ENCODE data around the gene SYNE2. TPM values are rescaled to one million over a fixed set of nuclear protein-coding genes. Genes with fewer than 3 reads are reported as not detected.

The SYNE2 gene
- total RNA-seq, 1 donor from 2014 or later = 5.7 TPM

DNA sequence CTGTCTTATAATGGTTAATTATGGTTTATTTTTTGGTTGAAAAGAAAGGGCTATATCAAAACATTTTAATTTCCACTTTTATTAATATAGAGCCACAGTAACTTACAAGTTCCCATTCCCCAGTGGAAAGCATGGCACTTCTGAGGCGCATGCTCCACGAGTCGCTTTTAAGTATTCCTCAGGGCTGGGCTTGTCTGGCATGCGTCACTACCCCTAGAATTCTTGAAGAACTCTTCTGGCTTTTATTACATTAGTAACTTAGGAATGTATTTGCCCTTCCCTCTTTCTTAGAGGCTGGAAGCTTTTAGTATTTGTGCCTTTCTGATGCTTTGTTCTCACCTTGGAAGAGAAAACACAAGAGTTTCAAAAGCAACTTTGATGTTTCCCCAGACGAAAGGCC, 360.3 kb downstream of the SYNE2 start:
- no peak for FAIRE-seq
- DNase-seq (ENCODE audit: low read depth) = peak; percentile 27
- Histone ChIP-seq H2AFZ (ENCODE audit: low read depth, low read length) (no peak overlapping the region), H3K9me3 (ENCODE audit: insufficient read depth, low read depth, low read length) (no peaks in the 10 kb centered on the region), H3K27ac (ENCODE audit: low read depth, low read length) (no peak overlapping the region), H3K27me3 (ENCODE audit: insufficient read depth, low read length) (no peaks in the 10 kb centered on the region), H3K36me3 (ENCODE audit: insufficient read depth, low read length) (peaks cover 2% of the 10 kb centered on the region), H3K4me2 (ENCODE audit: low read length) (no peak overlapping the region), H3K79me2 (ENCODE audit: insufficient read depth, low read length) (no peaks in the 10 kb centered on the region), H4K20me1 (ENCODE audit: insufficient read depth, low read length) (no peaks in the 10 kb centered on the region), H3K9ac (ENCODE audit: low read length) (no peak overlapping the region), H3K4me3 (ENCODE audit: insufficient read depth, low read depth, low read length) (no peak overlapping the region), H3K4me1 (ENCODE audit: insufficient read depth, low read length) (no peaks in the 10 kb centered on the region)
- TF ChIP-seq, protein P1, sequence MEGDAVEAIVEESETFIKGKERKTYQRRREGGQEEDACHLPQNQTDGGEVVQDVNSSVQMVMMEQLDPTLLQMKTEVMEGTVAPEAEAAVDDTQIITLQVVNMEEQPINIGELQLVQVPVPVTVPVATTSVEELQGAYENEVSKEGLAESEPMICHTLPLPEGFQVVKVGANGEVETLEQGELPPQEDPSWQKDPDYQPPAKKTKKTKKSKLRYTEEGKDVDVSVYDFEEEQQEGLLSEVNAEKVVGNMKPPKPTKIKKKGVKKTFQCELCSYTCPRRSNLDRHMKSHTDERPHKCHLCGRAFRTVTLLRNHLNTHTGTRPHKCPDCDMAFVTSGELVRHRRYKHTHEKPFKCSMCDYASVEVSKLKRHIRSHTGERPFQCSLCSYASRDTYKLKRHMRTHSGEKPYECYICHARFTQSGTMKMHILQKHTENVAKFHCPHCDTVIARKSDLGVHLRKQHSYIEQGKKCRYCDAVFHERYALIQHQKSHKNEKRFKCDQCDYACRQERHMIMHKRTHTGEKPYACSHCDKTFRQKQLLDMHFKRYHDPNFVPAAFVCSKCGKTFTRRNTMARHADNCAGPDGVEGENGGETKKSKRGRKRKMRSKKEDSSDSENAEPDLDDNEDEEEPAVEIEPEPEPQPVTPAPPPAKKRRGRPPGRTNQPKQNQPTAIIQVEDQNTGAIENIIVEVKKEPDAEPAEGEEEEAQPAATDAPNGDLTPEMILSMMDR (IDR thresholded peaks at IDR 0.05; ENCODE audit: insufficient read depth, low read depth, low read length) = no peak
- TF ChIP-seq EZH2 (IDR thresholded peaks at IDR 0.05; ENCODE audit: insufficient read depth, low read length) = no peak
- peaks cover 4% of the 10 kb centered on the region for H3K27me3 Mint-ChIP-seq (ENCODE audit: low read depth, unreplicated experiment)
- peak overlapping the region; percentile 34 for H3K27ac Mint-ChIP-seq (ENCODE audit: unreplicated experiment)
- peaks cover 3% of the 10 kb centered on the region for H3K36me3 Mint-ChIP-seq (ENCODE audit: low read depth, unreplicated experiment)
- no peak overlapping the region for H3K4me3 Mint-ChIP-seq (ENCODE audit: unreplicated experiment)
- H3K9me3 Mint-ChIP-seq (ENCODE audit: unreplicated experiment) = no peaks in the 10 kb centered on the region
- H3K4me1 Mint-ChIP-seq (ENCODE audit: low read depth, unreplicated experiment) = peaks cover 28% of the 10 kb centered on the region

DNA sequence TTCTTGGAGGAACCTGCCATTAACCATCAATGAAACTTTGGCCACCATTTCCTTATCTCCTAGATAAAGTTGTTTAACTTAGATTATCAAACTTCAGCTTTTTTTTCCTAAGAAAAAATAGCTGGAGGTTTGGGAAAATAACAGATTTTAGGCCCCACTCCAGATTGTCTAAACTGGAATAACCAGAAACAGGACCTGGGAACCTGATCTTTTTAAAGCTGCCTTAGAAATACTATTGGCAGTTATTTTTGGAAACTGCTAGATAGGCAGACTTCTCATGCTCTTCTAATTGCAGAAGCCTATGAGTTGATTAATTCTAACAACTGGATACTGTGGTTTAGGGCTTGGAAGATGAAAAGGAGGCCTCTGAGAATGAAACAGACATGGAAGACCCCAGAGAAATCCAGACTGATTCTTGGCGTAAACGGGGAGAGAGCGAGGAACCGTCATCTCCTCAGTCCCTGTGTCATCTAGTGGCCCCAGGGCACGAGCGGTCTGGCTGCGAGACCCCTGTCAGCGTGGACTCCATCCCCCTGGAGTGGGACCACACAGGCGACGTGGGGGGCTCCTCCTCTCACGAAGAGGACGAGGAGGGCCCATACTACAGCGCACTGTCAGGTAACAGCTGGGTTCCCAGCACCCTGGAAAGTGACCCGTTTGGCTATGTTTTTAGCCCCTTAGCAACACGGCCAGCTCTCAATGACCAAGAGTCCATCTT, 361.2 kb downstream of the SYNE2 start:
- Mint-ChIP-seq H3K4me3 (ENCODE audit: unreplicated experiment) (no peak overlapping the region), H3K36me3 (ENCODE audit: low read depth, unreplicated experiment) (peaks cover 2% of the 10 kb centered on the region), H3K27ac (ENCODE audit: unreplicated experiment) (no peak overlapping the region), H3K4me1 (ENCODE audit: low read depth, unreplicated experiment) (peaks cover 35% of the 10 kb centered on the region), H3K27me3 (ENCODE audit: low read depth, unreplicated experiment) (no peaks in the 10 kb centered on the region), H3K9me3 (ENCODE audit: unreplicated experiment) (no peaks in the 10 kb centered on the region)
- H3K36me3 ChIP-seq (ENCODE audit: insufficient read depth, low read length) = peaks cover 2% of the 10 kb centered on the region
- no peaks in the 10 kb centered on the region for H3K9me3 ChIP-seq (ENCODE audit: insufficient read depth, low read depth, low read length)
- FAIRE-seq (no peak), DNase-seq (ENCODE audit: low read depth) (no peak)
- H4K20me1 ChIP-seq (ENCODE audit: insufficient read depth, low read length) = no peaks in the 10 kb centered on the region
- no peaks in the 10 kb centered on the region for H3K27me3 ChIP-seq (ENCODE audit: insufficient read depth, low read length)
- no peaks in the 10 kb centered on the region for H3K79me2 ChIP-seq (ENCODE audit: insufficient read depth, low read length)
- H3K4me3 ChIP-seq (ENCODE audit: insufficient read depth, low read depth, low read length) = no peak overlapping the region
- H3K4me2 ChIP-seq (ENCODE audit: low read length) = no peak overlapping the region
- TF ChIP-seq EZH2 (IDR thresholded peaks at IDR 0.05; ENCODE audit: insufficient read depth, low read length) = no peak
- TF ChIP-seq, protein P1 (IDR thresholded peaks at IDR 0.05; ENCODE audit: insufficient read depth, low read depth, low read length) = no peak
- H3K4me1 ChIP-seq (ENCODE audit: insufficient read depth, low read length) = no peaks in the 10 kb centered on the region
- no peak overlapping the region for H2AFZ ChIP-seq (ENCODE audit: low read depth, low read length)
- H3K9ac ChIP-seq (ENCODE audit: low read length) = no peak overlapping the region
- no peak overlapping the region for H3K27ac ChIP-seq (ENCODE audit: low read depth, low read length)

DNA sequence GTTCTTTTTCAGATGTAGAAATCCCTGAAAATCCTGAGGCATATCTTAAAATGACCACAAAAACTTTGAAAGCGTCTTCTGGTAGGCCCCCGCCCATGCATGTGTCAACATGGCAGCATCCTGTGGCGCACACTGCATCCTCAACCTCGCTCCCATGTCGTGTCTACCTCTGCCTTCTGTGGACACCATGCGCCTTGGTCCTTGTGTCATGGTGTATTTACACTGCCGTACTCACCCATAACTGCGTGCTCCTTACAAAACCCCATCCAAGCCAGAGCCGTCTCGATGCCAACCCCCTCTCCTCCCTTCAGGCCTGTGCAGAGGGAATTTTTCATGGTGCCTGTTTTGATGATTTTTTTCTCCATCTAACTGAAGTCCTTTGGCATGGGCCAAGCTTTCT, 362.5 kb downstream of the SYNE2 start:
- Histone ChIP-seq H3K36me3 (ENCODE audit: insufficient read depth, low read length) (peaks cover 2% of the 10 kb centered on the region), H3K27ac (ENCODE audit: low read depth, low read length) (no peak overlapping the region), H3K4me2 (ENCODE audit: low read length) (no peak overlapping the region), H3K9me3 (ENCODE audit: insufficient read depth, low read depth, low read length) (no peaks in the 10 kb centered on the region), H3K27me3 (ENCODE audit: insufficient read depth, low read length) (no peaks in the 10 kb centered on the region), H3K4me3 (ENCODE audit: insufficient read depth, low read depth, low read length) (no peak overlapping the region), H3K9ac (ENCODE audit: low read length) (no peak overlapping the region), H3K4me1 (ENCODE audit: insufficient read depth, low read length) (no peaks in the 10 kb centered on the region), H3K79me2 (ENCODE audit: insufficient read depth, low read length) (no peaks in the 10 kb centered on the region), H4K20me1 (ENCODE audit: insufficient read depth, low read length) (no peaks in the 10 kb centered on the region), H2AFZ (ENCODE audit: low read depth, low read length) (no peak overlapping the region)
- no peak for TF ChIP-seq EZH2 (IDR thresholded peaks at IDR 0.05; ENCODE audit: insufficient read depth, low read length)
- TF ChIP-seq, protein P1 (IDR thresholded peaks at IDR 0.05; ENCODE audit: insufficient read depth, low read depth, low read length) = no peak
- Mint-ChIP-seq H3K27ac (ENCODE audit: unreplicated experiment) (no peak overlapping the region), H3K4me3 (ENCODE audit: unreplicated experiment) (no peak overlapping the region), H3K4me1 (ENCODE audit: low read depth, unreplicated experiment) (peaks cover 28% of the 10 kb centered on the region), H3K36me3 (ENCODE audit: low read depth, unreplicated experiment) (peaks cover 2% of the 10 kb centered on the region), H3K9me3 (ENCODE audit: unreplicated experiment) (no peaks in the 10 kb centered on the region), H3K27me3 (ENCODE audit: low read depth, unreplicated experiment) (no peaks in the 10 kb centered on the region)
- FAIRE-seq (no peak), DNase-seq (ENCODE audit: low read depth) (no peak)

Data from astrocyte (in vitro differentiated cells and primary cell).